ENCODE results near the gene TRIM32.

- no peak for TF ChIP-seq NPAS2 (CRISPR knock-in tag; IDR thresholded peaks at IDR 0.05; ENCODE audit: borderline replicate concordance)
- TF ChIP-seq ZNF224 (CRISPR knock-in tag; IDR thresholded peaks at IDR 0.05) = no peak
- no peak for TF ChIP-seq GABPA (IDR thresholded peaks at IDR 0.05; ENCODE audit: low read depth, low read length)
- no peak for TF ChIP-seq GABPA (CRISPR knock-in tag; IDR thresholded peaks at IDR 0.05; ENCODE audit: low read depth)
- TF ChIP-seq ZNF230 (CRISPR knock-in tag; IDR thresholded peaks at IDR 0.05) = no peak
- no peak for TF ChIP-seq TAF1 (CRISPR knock-in tag; IDR thresholded peaks at IDR 0.05)
- TF ChIP-seq ZBTB10 (CRISPR knock-in tag; IDR thresholded peaks at IDR 0.05; ENCODE audit: borderline replicate concordance) = no peak
- no peak for TF ChIP-seq CTCF (CRISPR knock-in tag; IDR thresholded peaks at IDR 0.05)
- no peak for TF ChIP-seq RBAK (CRISPR knock-in tag; IDR thresholded peaks at IDR 0.05)
- no peak for TF ChIP-seq HNRNPLL (IDR thresholded peaks at IDR 0.05; ENCODE audit: low read depth, low read length, poor library complexity, severe bottlenecking)
- TF ChIP-seq ZNF609 (CRISPR knock-in tag; IDR thresholded peaks at IDR 0.05; ENCODE audit: borderline replicate concordance) = no peak
- no peak for TF ChIP-seq CBFB (CRISPR knock-in tag; IDR thresholded peaks at IDR 0.05)
- no peak for TF ChIP-seq MXI1 (IDR thresholded peaks at IDR 0.05; ENCODE audit: borderline replicate concordance, low read depth, low read length)
- no peak for TF ChIP-seq NR1H2 (CRISPR knock-in tag; IDR thresholded peaks at IDR 0.05; ENCODE audit: borderline replicate concordance, low read depth)
- TF ChIP-seq NFATC3 (CRISPR knock-in tag; IDR thresholded peaks at IDR 0.05) = no peak
Observed at GRCh38 chr9:116749176-116749575, 62.1 kb downstream of the TRIM32 start.
